Suprapubic skin (tissue), 4 donors: ENCODE data around the gene STYX. TPM values are rescaled to one million over a fixed set of nuclear protein-coding genes. Genes with fewer than 3 reads are reported as not detected.
A peak's percentile ranks its signal among the peaks of the same experiment; 100 is the strongest.

Experiments
- DNase-seq, 2 donors: peaks; one replicate each; pipeline ENCODE4 v3.0.0-alpha.2; 2019; ENCODE audit warnings: low spot score in 2 of 2
- H3K27ac ChIP-seq: fragments of 200-600 bp; sonication (generic); one replicate; pipeline ENCODE4 v1.5.1; 2019
- H3K27me3 ChIP-seq: fragments of 200-600 bp; sonication (generic); one replicate; pipeline ENCODE4 v1.5.1; 2019
- H3K36me3 ChIP-seq: fragments of 200-600 bp; sonication (generic); one replicate; pipeline ENCODE4 v1.5.1; 2019
- H3K4me1 ChIP-seq: fragments of 200-600 bp; sonication (generic); one replicate; pipeline ENCODE4 v1.5.1; 2019
- H3K4me3 ChIP-seq: fragments of 200-600 bp; sonication (generic); one replicate; pipeline ENCODE4 v1.5.1; 2019; ENCODE audit warnings: mild to moderate bottlenecking
- H3K9me3 ChIP-seq: fragments of 200-600 bp; sonication (generic); one replicate; pipeline ENCODE4 v1.5.1; 2019
- CTCF ChIP-seq, 2 donors: fragments of 200-600 bp in 1 of 2; fragments of 450-650 bp in 1 of 2; sonication (generic) in 1 of 2; IDR thresholded peaks; one replicate each; pipeline ENCODE4 v1.5.1; 2016 to 2019; ENCODE audit warnings: antibody characterized with exemption in 2 of 2, mild to moderate bottlenecking in 1 of 2, moderate library complexity in 1 of 2
- EP300 ChIP-seq: sonication (generic); formaldehyde crosslinking; IDR thresholded peaks from one replicate; pipeline ENCODE4 v1.6.1; 2017; ENCODE audit warnings: antibody characterized with exemption
- POLR2A ChIP-seq, 2 donors: fragments of 450-650 bp; IDR thresholded peaks; one replicate each; pipeline ENCODE4 v1.6.1; 2017; ENCODE audit warnings: antibody characterized with exemption in 2 of 2, mild to moderate bottlenecking in 2 of 2, moderate library complexity in 2 of 2
- POLR2AphosphoS5 ChIP-seq, 3 donors: sonication (generic); formaldehyde crosslinking; IDR thresholded peaks; one replicate each; pipeline ENCODE4 v1.6.1; 2017; ENCODE audit warnings: antibody characterized with exemption in 3 of 3
- WGBS: methylation state at CpG from one replicate; pipeline ENCODE4 v1.1.5; 2018; 5-methylcytosine and 5-hydroxymethylcytosine counted together
- total RNA-seq, 4 donors: library from RNA; depleted of rRNA; stranded (reverse); fragments of >200 nt; gene quantifications; one replicate each; pipeline ENCODE4 v1.1.0, GENCODE V29; 2016

STYX gene
- total RNA-seq, 4 donors from 2014 or later: 10.9 to 16.6 (median 13.7) TPM

GRCh38 chr14:52693036-52693435 is 36.9 kb upstream of the STYX start:
- TF ChIP-seq POLR2AphosphoS5 (IDR thresholded peaks at IDR 0.05): no peak
- TF ChIP-seq POLR2A (IDR thresholded peaks at IDR 0.05): no peak
- no peak for TF ChIP-seq EP300
- no peak for TF ChIP-seq CTCF (IDR thresholded peaks at IDR 0.05)
- peaks cover 40% of the 10 kb centered on the region for H3K4me1 ChIP-seq
- no peaks in the 10 kb centered on the region for H3K27me3 ChIP-seq
- no peak overlapping the region for H3K27ac ChIP-seq
- no peak for DNase-seq
- 65% methylated on average over 3 of the region's 3 CpGs for WGBS
- H3K4me3 ChIP-seq: no peak overlapping the region
- no peaks in the 10 kb centered on the region for H3K36me3 ChIP-seq
- no peaks in the 10 kb centered on the region for H3K9me3 ChIP-seq

GRCh38 chr14:52693532-52693931 is 36.4 kb upstream of the STYX start:
- Histone ChIP-seq H3K9me3 (no peaks in the 10 kb centered on the region), H3K27ac (no peak overlapping the region), H3K4me1 (peaks cover 40% of the 10 kb centered on the region), H3K4me3 (no peak overlapping the region), H3K36me3 (no peaks in the 10 kb centered on the region), H3K27me3 (no peaks in the 10 kb centered on the region)
- TF ChIP-seq EP300 (no peak), POLR2AphosphoS5 (IDR thresholded peaks at IDR 0.05) (no peak), CTCF (IDR thresholded peaks at IDR 0.05) (no peak), POLR2A (IDR thresholded peaks at IDR 0.05) (no peak)
- no peak for DNase-seq
- WGBS: 93% methylated on average over 7 of the region's 7 CpGs

- no peak for DNase-seq
- H3K36me3 ChIP-seq: no peaks in the 10 kb centered on the region
- under 1% methylated on average over 20 of the region's 46 CpGs for WGBS
- peaks cover 40% of the 10 kb centered on the region for H3K4me1 ChIP-seq
- H3K4me3 ChIP-seq: peak overlapping the region; percentile 98
- H3K27ac ChIP-seq: peak overlapping the region; percentile 98
- no peaks in the 10 kb centered on the region for H3K27me3 ChIP-seq
- no peaks in the 10 kb centered on the region for H3K9me3 ChIP-seq
- TF ChIP-seq POLR2A (IDR thresholded peaks at IDR 0.05): no peak
- no peak for TF ChIP-seq CTCF (IDR thresholded peaks at IDR 0.05)
- TF ChIP-seq EP300: no peak
- peak in 1 of 3 donors; percentile 6 for TF ChIP-seq POLR2AphosphoS5 (IDR thresholded peaks at IDR 0.05)
These were observed 35.0 kb upstream of the STYX start for GRCh38 chr14:52694761-52695480.

GRCh38 chr14:52695481-52696091 is 34.4 kb upstream of the STYX start, which contains the start of gene ERO1A:
TSS of gene ERO1A (minus strand) at chr14:52695558. CDS start at chr14:52695481, 77 bp downstream.
- H3K27ac ChIP-seq: peak within 1 kb of the TSS; percentile 98
- peaks cover 41% of the 10 kb centered on the region for H3K4me1 ChIP-seq
- H3K9me3 ChIP-seq: no peaks in the 10 kb centered on the region
- DNase-seq: peak; percentile 85 to 87
- no peak for TF ChIP-seq POLR2AphosphoS5 (IDR thresholded peaks at IDR 0.05)
- peak in 1 of 2 donors; percentile 58 for TF ChIP-seq POLR2A (IDR thresholded peaks at IDR 0.05)
- no peaks in the 10 kb centered on the region for H3K36me3 ChIP-seq
- WGBS: under 1% methylated on average over 20 of the region's 78 CpGs
- no peaks in the 10 kb centered on the region for H3K27me3 ChIP-seq
- H3K4me3 ChIP-seq: peak within 1 kb of the TSS; percentile 98

- H3K9me3 ChIP-seq: no peaks in the 10 kb centered on the region
- H3K27me3 ChIP-seq: no peaks in the 10 kb centered on the region
- no peak overlapping the region for H3K4me3 ChIP-seq
- WGBS: 27% methylated on average over 2 of the region's 2 CpGs
- peaks cover 11% of the 10 kb centered on the region for H3K4me1 ChIP-seq
- TF ChIP-seq POLR2AphosphoS5 (IDR thresholded peaks at IDR 0.05) (no peak), CTCF (IDR thresholded peaks at IDR 0.05) (no peak), EP300 (no peak), POLR2A (IDR thresholded peaks at IDR 0.05) (no peak)
- no peak overlapping the region for H3K27ac ChIP-seq
- DNase-seq: no peak
- H3K36me3 ChIP-seq: no peaks in the 10 kb centered on the region
These were observed 29.2 kb upstream of the STYX start for GRCh38 chr14:52700701-52701172.
